ENCODE data around the gene MACROD2. TPM values are rescaled to one million over a fixed set of nuclear protein-coding genes. Genes with fewer than 3 reads are reported as not detected.

MACROD2 gene
- total RNA-seq, 1 donor from 2014 or later: 2.5 TPM

- Mint-ChIP-seq H3K4me3 (ENCODE audit: unreplicated experiment) (no peak overlapping the region), H3K27me3 (ENCODE audit: unreplicated experiment) (peaks cover 9% of the 10 kb centered on the region), H3K36me3 (ENCODE audit: unreplicated experiment) (no peaks in the 10 kb centered on the region), H3K27ac (ENCODE audit: unreplicated experiment) (no peak overlapping the region), H3K9me3 (ENCODE audit: unreplicated experiment) (no peaks in the 10 kb centered on the region), H3K4me1 (ENCODE audit: unreplicated experiment) (no peaks in the 10 kb centered on the region)
- no peak for DNase-seq (ENCODE audit: extremely low spot score, unreplicated experiment)
- no peak for TF ChIP-seq CTCF (IDR thresholded peaks at IDR 0.05)
Measured at GRCh38 chr20:14758356-14758755, 763.0 kb downstream of the MACROD2 start.

- H3K27ac Mint-ChIP-seq (ENCODE audit: unreplicated experiment): no peak overlapping the region
- H3K27me3 Mint-ChIP-seq (ENCODE audit: unreplicated experiment): peaks cover 9% of the 10 kb centered on the region
- H3K4me1 Mint-ChIP-seq (ENCODE audit: unreplicated experiment): no peaks in the 10 kb centered on the region
- no peak for DNase-seq (ENCODE audit: extremely low spot score, unreplicated experiment)
- H3K9me3 Mint-ChIP-seq (ENCODE audit: unreplicated experiment): no peaks in the 10 kb centered on the region
- no peak for TF ChIP-seq CTCF (IDR thresholded peaks at IDR 0.05)
- H3K4me3 Mint-ChIP-seq (ENCODE audit: unreplicated experiment): no peak overlapping the region
- no peaks in the 10 kb centered on the region for H3K36me3 Mint-ChIP-seq (ENCODE audit: unreplicated experiment)
Measured at GRCh38 chr20:14759979-14760378, 764.7 kb downstream of the MACROD2 start.

GRCh38 chr20:14761903-14762302 lies 766.6 kb downstream of the MACROD2 start:
- Mint-ChIP-seq H3K4me1 (ENCODE audit: unreplicated experiment) (no peaks in the 10 kb centered on the region), H3K9me3 (ENCODE audit: unreplicated experiment) (no peaks in the 10 kb centered on the region), H3K27me3 (ENCODE audit: unreplicated experiment) (peaks cover 9% of the 10 kb centered on the region), H3K27ac (ENCODE audit: unreplicated experiment) (no peak overlapping the region), H3K36me3 (ENCODE audit: unreplicated experiment) (no peaks in the 10 kb centered on the region), H3K4me3 (ENCODE audit: unreplicated experiment) (no peak overlapping the region)
- TF ChIP-seq CTCF (IDR thresholded peaks at IDR 0.05): no peak
- DNase-seq (ENCODE audit: extremely low spot score, unreplicated experiment): no peak

- Mint-ChIP-seq H3K36me3 (ENCODE audit: unreplicated experiment) (no peaks in the 10 kb centered on the region), H3K9me3 (ENCODE audit: unreplicated experiment) (no peaks in the 10 kb centered on the region), H3K4me1 (ENCODE audit: unreplicated experiment) (no peaks in the 10 kb centered on the region), H3K27me3 (ENCODE audit: unreplicated experiment) (peaks cover 8% of the 10 kb centered on the region), H3K4me3 (ENCODE audit: unreplicated experiment) (no peak overlapping the region), H3K27ac (ENCODE audit: unreplicated experiment) (no peak overlapping the region)
- TF ChIP-seq CTCF (IDR thresholded peaks at IDR 0.05): no peak
- DNase-seq (ENCODE audit: extremely low spot score, unreplicated experiment): no peak
Measured at GRCh38 chr20:14764511-14765369, 769.4 kb downstream of the MACROD2 start.

GRCh38 chr20:14765370-14765701 lies 770.0 kb downstream of the MACROD2 start:
- no peak for DNase-seq (ENCODE audit: extremely low spot score, unreplicated experiment)
- no peak for TF ChIP-seq CTCF (IDR thresholded peaks at IDR 0.05)
- H3K4me1 Mint-ChIP-seq (ENCODE audit: unreplicated experiment): no peaks in the 10 kb centered on the region
- H3K27ac Mint-ChIP-seq (ENCODE audit: unreplicated experiment): no peak overlapping the region
- H3K36me3 Mint-ChIP-seq (ENCODE audit: unreplicated experiment): no peaks in the 10 kb centered on the region
- peaks cover 5% of the 10 kb centered on the region for H3K27me3 Mint-ChIP-seq (ENCODE audit: unreplicated experiment)
- H3K4me3 Mint-ChIP-seq (ENCODE audit: unreplicated experiment): no peak overlapping the region
- no peaks in the 10 kb centered on the region for H3K9me3 Mint-ChIP-seq (ENCODE audit: unreplicated experiment)

Measured in osteocyte (in vitro differentiated cells).